ENCODE measurements around the gene ESF1. TPM values are rescaled to one million over a fixed set of nuclear protein-coding genes. Genes with fewer than 3 reads are reported as not detected.
A peak's percentile ranks its signal among the peaks of the same experiment; 100 is the strongest.

ESF1 gene, protein sequence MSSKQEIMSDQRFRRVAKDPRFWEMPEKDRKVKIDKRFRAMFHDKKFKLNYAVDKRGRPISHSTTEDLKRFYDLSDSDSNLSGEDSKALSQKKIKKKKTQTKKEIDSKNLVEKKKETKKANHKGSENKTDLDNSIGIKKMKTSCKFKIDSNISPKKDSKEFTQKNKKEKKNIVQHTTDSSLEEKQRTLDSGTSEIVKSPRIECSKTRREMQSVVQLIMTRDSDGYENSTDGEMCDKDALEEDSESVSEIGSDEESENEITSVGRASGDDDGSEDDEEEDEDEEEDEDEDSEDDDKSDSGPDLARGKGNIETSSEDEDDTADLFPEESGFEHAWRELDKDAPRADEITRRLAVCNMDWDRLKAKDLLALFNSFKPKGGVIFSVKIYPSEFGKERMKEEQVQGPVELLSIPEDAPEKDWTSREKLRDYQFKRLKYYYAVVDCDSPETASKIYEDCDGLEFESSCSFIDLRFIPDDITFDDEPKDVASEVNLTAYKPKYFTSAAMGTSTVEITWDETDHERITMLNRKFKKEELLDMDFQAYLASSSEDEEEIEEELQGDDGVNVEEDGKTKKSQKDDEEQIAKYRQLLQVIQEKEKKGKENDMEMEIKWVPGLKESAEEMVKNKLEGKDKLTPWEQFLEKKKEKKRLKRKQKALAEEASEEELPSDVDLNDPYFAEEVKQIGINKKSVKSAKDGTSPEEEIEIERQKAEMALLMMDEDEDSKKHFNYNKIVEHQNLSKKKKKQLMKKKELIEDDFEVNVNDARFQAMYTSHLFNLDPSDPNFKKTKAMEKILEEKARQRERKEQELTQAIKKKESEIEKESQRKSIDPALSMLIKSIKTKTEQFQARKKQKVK
- total RNA-seq (2014; rRNA removed; shearing (Covaris generic)), result 20.5 and 21.9 TPM in 2 replicates
- polyA plus RNA-seq (2016; fragmentation: Nextera tagmentation; extraction: Ambion mirVana), result 65.0 and 71.7 TPM in 2 replicates
- long read RNA-seq, partial matches to known transcripts, result 23 of 26 reads
- long read RNA-seq, other reads (novel, unspliced or antisense), result 3 of 26 reads

DNA sequence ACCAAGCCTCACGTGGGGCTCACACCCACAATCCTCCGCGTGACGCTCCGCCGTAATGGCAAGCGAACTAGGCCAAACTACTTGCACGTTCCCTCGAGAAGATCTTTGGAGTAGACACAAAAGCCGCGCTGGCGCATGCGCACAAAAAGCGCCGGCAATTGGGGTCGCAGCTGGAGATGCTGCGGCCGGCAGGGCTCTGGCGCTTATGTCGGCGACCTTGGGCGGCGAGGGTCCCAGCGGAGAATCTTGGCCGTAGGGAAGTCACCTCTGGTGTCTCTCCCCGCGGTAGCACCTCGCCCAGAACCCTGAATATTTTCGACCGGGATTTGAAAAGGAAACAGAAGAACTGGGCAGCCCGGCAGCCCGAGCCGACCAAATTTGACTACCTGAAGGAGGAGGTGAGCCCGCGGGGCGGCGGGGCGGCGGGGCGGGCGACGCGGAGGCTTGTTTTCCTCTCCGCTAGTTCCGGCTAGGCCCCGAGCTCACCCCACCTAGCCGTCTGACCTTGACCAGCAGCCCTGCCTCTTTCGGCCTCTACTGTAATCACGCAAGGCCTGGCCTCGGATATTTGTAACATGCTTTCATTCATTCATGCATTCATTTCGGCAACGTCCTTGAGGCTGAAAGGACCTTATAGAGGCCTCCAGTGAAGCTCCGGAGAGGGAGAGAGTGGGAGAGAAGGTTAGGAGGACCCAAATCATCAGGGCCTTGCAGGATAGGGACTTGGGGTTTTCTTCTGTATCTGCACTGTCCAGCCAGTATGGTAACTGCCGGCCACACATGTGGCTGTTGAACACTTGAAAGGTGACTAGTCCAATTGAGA is at the start of gene ESF1, which contains the start of gene NDUFAF5:
ESF1 (minus strand) TSS at position 27 of the 823 bp plus-strand sequence. CDS start 1,779 bp downstream, outside the sequence.
NDUFAF5 (plus strand) TSS at position 136 of the 823 bp plus-strand sequence; CDS start at position 177, 41 bp downstream.
- DNase-seq (ENCODE audit: low spot score), result peak; percentile 96
- peak within 1 kb of the TSS; percentile 94 for H3K4me3 ChIP-seq
- H4K20me1 ChIP-seq (replicated peaks; ENCODE audit: insufficient read depth), result 0 out of 2 replicates have a peak, but pooled peaks cover 9% of the 10 kb centered on the region
- Mint-ChIP-seq H3K27me3 (ENCODE audit: insufficient read depth, low read depth, poor library complexity) (peaks cover 12% of the 10 kb centered on the region), H3K36me3 (ENCODE audit: low read depth) (peaks cover 60% of the 10 kb centered on the region), H3K4me1 (peaks cover 13% of the 10 kb centered on the region; the same call in 2 of the 3 replicates), H3K27ac (peak within 1 kb of the TSS; percentile 98), H3K9me3 (no peaks in the 10 kb centered on the region), H3K4me3 (peak within 1 kb of the TSS; percentile 97)
- peak within 1 kb of the TSS; percentile 92 for H3K4me2 ChIP-seq
- H2AFZ ChIP-seq, result peak within 1 kb of the TSS; percentile 92
- no peaks in the 10 kb centered on the region for H3K27me3 ChIP-seq (ENCODE audit: insufficient read depth)
- peak within 1 kb of the TSS; percentile 93 for H3K27ac ChIP-seq (ENCODE audit: low read depth)
- H3K36me3 ChIP-seq (ENCODE audit: insufficient read depth), result peaks cover 21% of the 10 kb centered on the region
- peak; percentile 84 for TF ChIP-seq CREB1 (CRISPR knock-in tag; IDR thresholded peaks at IDR 0.05; ENCODE audit: low read depth)
- TF ChIP-seq, protein P1, sequence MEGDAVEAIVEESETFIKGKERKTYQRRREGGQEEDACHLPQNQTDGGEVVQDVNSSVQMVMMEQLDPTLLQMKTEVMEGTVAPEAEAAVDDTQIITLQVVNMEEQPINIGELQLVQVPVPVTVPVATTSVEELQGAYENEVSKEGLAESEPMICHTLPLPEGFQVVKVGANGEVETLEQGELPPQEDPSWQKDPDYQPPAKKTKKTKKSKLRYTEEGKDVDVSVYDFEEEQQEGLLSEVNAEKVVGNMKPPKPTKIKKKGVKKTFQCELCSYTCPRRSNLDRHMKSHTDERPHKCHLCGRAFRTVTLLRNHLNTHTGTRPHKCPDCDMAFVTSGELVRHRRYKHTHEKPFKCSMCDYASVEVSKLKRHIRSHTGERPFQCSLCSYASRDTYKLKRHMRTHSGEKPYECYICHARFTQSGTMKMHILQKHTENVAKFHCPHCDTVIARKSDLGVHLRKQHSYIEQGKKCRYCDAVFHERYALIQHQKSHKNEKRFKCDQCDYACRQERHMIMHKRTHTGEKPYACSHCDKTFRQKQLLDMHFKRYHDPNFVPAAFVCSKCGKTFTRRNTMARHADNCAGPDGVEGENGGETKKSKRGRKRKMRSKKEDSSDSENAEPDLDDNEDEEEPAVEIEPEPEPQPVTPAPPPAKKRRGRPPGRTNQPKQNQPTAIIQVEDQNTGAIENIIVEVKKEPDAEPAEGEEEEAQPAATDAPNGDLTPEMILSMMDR (conservative IDR thresholded peaks at IDR 0.05; ENCODE audit: low read depth in 2 of 2), result 0 out of 4 replicates have a peak, but pooled peaks of 1 of the 2 experiments have one; percentile 0
- no peak for TF ChIP-seq EZH2phosphoT487 (IDR thresholded peaks at IDR 0.05; ENCODE audit: unreplicated experiment)
- TF ChIP-seq, protein P2, sequence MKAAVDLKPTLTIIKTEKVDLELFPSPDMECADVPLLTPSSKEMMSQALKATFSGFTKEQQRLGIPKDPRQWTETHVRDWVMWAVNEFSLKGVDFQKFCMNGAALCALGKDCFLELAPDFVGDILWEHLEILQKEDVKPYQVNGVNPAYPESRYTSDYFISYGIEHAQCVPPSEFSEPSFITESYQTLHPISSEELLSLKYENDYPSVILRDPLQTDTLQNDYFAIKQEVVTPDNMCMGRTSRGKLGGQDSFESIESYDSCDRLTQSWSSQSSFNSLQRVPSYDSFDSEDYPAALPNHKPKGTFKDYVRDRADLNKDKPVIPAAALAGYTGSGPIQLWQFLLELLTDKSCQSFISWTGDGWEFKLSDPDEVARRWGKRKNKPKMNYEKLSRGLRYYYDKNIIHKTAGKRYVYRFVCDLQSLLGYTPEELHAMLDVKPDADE (IDR thresholded peaks at IDR 0.05), result peak; percentile 83
- peak; percentile 88 for TF ChIP-seq POLR2AphosphoS5 (IDR thresholded peaks at IDR 0.05; ENCODE audit: low read depth)
- H3K9me2 ChIP-seq (ENCODE audit: insufficient read depth), result no peaks in the 10 kb centered on the region
- H3K79me2 ChIP-seq (replicated peaks; ENCODE audit: insufficient read depth), result peaks cover 86% of the 10 kb centered on the region
- peak; percentile 89 for ATAC-seq
- no peaks in the 10 kb centered on the region for H3F3A ChIP-seq (replicated peaks; ENCODE audit: low read depth)
- peaks cover 17% of the 10 kb centered on the region for H3K4me1 ChIP-seq (ENCODE audit: insufficient read depth)

DNA sequence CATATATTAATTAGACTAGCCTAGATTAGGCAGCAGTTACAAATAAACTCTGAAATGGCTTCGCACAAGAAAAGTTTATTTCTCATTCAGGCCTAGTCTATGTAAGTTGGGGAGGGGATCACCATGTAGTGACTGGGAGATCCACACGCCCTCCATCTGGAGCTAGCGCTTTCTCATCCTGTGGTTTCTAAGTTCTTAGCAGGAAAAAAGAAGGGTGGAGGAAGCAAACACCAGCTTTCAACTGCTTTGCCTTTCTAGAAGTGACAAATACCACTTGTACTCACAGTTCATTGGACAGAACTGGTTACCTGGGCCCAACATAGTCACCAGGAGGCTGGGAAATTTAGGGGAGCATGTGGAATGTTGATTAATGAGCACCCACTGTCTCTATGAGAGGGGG is 46.8 kb upstream of the ESF1 start:
- DNase-seq (ENCODE audit: low spot score) (no peak), ATAC-seq (no peak)
- no peak overlapping the region for H2AFZ ChIP-seq
- H3K9me2 ChIP-seq (ENCODE audit: insufficient read depth), result no peaks in the 10 kb centered on the region
- H3K27me3 ChIP-seq (ENCODE audit: insufficient read depth), result no peaks in the 10 kb centered on the region
- no peaks in the 10 kb centered on the region for H3K79me2 ChIP-seq (replicated peaks; ENCODE audit: insufficient read depth)
- H4K20me1 ChIP-seq (replicated peaks; ENCODE audit: insufficient read depth), result no peaks in the 10 kb centered on the region
- H3K4me3 ChIP-seq, result no peak overlapping the region
- peaks cover 3% of the 10 kb centered on the region; the same call in 1 of the 3 replicates for H3K9me3 Mint-ChIP-seq
- no peak overlapping the region for H3K4me3 Mint-ChIP-seq
- H3F3A ChIP-seq (replicated peaks; ENCODE audit: low read depth), result no peaks in the 10 kb centered on the region
- H3K27ac ChIP-seq (ENCODE audit: low read depth), result no peak overlapping the region
- no peaks in the 10 kb centered on the region for H3K36me3 Mint-ChIP-seq (ENCODE audit: low read depth)
- H3K4me1 Mint-ChIP-seq, result no peaks in the 10 kb centered on the region
- H3K4me2 ChIP-seq, result no peak overlapping the region
- no peaks in the 10 kb centered on the region for H3K4me1 ChIP-seq (ENCODE audit: insufficient read depth)
- H3K27me3 Mint-ChIP-seq (ENCODE audit: insufficient read depth, low read depth, poor library complexity), result no peaks in the 10 kb centered on the region
- no peak overlapping the region for H3K27ac Mint-ChIP-seq
- H3K36me3 ChIP-seq (ENCODE audit: insufficient read depth), result no peaks in the 10 kb centered on the region
- TF ChIP-seq EZH2phosphoT487 (IDR thresholded peaks at IDR 0.05; ENCODE audit: unreplicated experiment), result no peak
- TF ChIP-seq JUNB (IDR thresholded peaks at IDR 0.05; ENCODE audit: unreplicated experiment), result no peak
- TF ChIP-seq ZNF331 (CRISPR knock-in tag; IDR thresholded peaks at IDR 0.05; ENCODE audit: low read depth), result no peak
- no peak for TF ChIP-seq ZNF114 (CRISPR knock-in tag; IDR thresholded peaks at IDR 0.05)
- TF ChIP-seq, protein P1 (conservative IDR thresholded peaks at IDR 0.05; ENCODE audit: low read depth in 2 of 2), result no peak
- no peak for TF ChIP-seq EZH2 (IDR thresholded peaks at IDR 0.05; ENCODE audit: low read depth, unreplicated experiment)
- no peak for TF ChIP-seq POLR2AphosphoS5 (IDR thresholded peaks at IDR 0.05; ENCODE audit: low read depth)
- TF ChIP-seq NANOG (IDR thresholded peaks at IDR 0.05; ENCODE audit: borderline replicate concordance), result no peak
- no peak for TF ChIP-seq CREB1 (CRISPR knock-in tag; IDR thresholded peaks at IDR 0.05; ENCODE audit: low read depth)
